ENCODE data around the gene ABI3BP. TPM values are rescaled to one million over a fixed set of nuclear protein-coding genes. Genes with fewer than 3 reads are reported as not detected.

Gene ABI3BP
- total RNA-seq, 4 donors from 2014 or later = 7.9 to 32.6 (median 17.6) TPM

DNA sequence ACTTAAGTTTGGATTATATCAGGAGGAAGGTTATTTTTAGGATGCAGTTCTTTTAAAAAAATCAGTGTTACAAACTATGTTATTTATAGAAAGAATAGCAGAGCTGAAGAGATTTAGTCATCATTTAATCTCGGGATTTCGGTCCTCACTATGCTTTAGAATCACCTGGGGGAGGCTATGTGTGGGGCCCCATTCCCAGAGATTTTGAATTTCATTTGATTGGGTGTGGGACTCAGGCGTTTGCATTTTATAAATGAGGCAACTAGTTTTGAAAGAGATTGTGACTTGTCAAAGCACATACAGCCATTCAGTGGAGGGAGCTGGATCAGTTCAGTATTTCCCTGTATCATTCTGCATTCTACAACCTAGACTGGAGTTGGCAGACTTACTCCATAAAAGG is 247.1 kb downstream of the ABI3BP start:
- DNase-seq = no peak
- 65 to 84% methylated on average over 3 of the region's 3 CpGs for WGBS, 2 donors (ENCODE audit: low coverage in 1 of 2)
- TF ChIP-seq EP300 (IDR thresholded peaks at IDR 0.05; ENCODE audit: low read depth) (no peak), POLR2AphosphoS5 (IDR thresholded peaks at IDR 0.05) (no peak), POLR2A (IDR thresholded peaks at IDR 0.05) (no peak)
- TF ChIP-seq, protein P1, sequence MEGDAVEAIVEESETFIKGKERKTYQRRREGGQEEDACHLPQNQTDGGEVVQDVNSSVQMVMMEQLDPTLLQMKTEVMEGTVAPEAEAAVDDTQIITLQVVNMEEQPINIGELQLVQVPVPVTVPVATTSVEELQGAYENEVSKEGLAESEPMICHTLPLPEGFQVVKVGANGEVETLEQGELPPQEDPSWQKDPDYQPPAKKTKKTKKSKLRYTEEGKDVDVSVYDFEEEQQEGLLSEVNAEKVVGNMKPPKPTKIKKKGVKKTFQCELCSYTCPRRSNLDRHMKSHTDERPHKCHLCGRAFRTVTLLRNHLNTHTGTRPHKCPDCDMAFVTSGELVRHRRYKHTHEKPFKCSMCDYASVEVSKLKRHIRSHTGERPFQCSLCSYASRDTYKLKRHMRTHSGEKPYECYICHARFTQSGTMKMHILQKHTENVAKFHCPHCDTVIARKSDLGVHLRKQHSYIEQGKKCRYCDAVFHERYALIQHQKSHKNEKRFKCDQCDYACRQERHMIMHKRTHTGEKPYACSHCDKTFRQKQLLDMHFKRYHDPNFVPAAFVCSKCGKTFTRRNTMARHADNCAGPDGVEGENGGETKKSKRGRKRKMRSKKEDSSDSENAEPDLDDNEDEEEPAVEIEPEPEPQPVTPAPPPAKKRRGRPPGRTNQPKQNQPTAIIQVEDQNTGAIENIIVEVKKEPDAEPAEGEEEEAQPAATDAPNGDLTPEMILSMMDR (IDR thresholded peaks at IDR 0.05) = no peak
- no peaks in the 10 kb centered on the region for H3K4me1 ChIP-seq
- peaks cover 0 to 81% (median 22%) of the 10 kb centered on the region in 4 donors for H3K36me3 ChIP-seq
- no peaks in the 10 kb centered on the region for H3K27me3 ChIP-seq
- H3K9me3 ChIP-seq = no peaks in the 10 kb centered on the region
- H3K4me3 ChIP-seq = no peak overlapping the region
- H3K27ac ChIP-seq = no peak overlapping the region
- intact Hi-C loops (cut with DNase I; ENCODE audit: low total_unique reads) = no loop called here
- in situ Hi-C loops (cut with MboI; ENCODE audit: low pct_ligation_motif_present in 1 of 4, low pct_unique_long_range_greater_than_20kb in 1 of 4, low sequenced_read_pairs in 3 of 4) = no loop called here

DNA sequence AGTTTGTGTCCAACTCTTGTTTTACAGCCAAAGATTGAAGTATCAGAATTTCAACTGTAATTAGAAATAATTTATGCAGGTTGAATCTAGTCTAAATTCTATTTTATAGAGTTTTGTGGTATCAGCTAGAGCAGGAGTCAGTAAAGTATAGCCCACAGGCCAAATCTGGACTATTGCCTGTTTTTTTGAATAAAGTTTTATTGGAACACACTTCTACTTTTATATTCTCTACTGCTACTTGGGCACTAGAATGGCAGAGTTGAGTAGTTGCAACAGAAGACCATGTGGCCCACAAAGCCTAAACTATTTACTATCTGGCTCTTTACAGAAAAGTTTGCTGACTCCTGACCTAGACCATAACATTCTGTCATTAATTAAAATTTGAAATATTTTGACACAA is 247.6 kb downstream of the ABI3BP start:
- Histone ChIP-seq H3K9me3 (no peaks in the 10 kb centered on the region), H3K4me3 (no peak overlapping the region), H3K27ac (no peak overlapping the region), H3K36me3 (peaks cover 0 to 81% (median 22%) of the 10 kb centered on the region in 4 donors), H3K4me1 (no peaks in the 10 kb centered on the region), H3K27me3 (no peaks in the 10 kb centered on the region)
- no peak for TF ChIP-seq POLR2AphosphoS5 (IDR thresholded peaks at IDR 0.05)
- TF ChIP-seq, protein P1 (IDR thresholded peaks at IDR 0.05) = no peak
- no peak for TF ChIP-seq POLR2A (IDR thresholded peaks at IDR 0.05)
- TF ChIP-seq EP300 (IDR thresholded peaks at IDR 0.05; ENCODE audit: low read depth) = no peak
- DNase-seq = no peak
- in situ Hi-C loops (cut with MboI; ENCODE audit: low pct_ligation_motif_present in 1 of 4, low pct_unique_long_range_greater_than_20kb in 1 of 4, low sequenced_read_pairs in 3 of 4) = no loop called here
- intact Hi-C loops (cut with DNase I; ENCODE audit: low total_unique reads) = no loop called here

DNA sequence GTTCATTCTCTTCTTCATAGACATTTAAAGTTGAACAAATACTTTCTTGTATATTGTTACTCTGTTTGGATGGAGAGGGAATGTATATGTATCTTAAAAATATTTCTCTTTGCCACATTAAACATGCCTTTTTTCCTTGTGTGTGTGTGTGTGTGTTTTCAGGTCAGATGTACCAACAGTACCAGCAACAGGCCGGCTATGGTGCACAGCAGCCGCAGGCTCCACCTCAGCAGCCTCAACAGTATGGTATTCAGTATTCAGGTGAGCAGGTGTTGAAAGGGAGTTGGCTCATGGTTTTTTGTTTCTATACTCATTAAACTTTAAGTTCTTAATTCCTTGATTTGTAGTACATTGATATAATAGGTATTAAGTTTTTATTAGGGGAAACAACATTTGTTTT is 248.6 kb downstream of the ABI3BP start:
- WGBS, 2 donors (ENCODE audit: low coverage in 1 of 2) = 100% methylated on average over 2 of the region's 2 CpGs
- H3K36me3 ChIP-seq = peaks cover 0 to 74% (median 19%) of the 10 kb centered on the region in 4 donors
- H3K27ac ChIP-seq = no peak overlapping the region
- no peak for DNase-seq
- H3K9me3 ChIP-seq = no peaks in the 10 kb centered on the region
- TF ChIP-seq POLR2AphosphoS5 (IDR thresholded peaks at IDR 0.05) = no peak
- no peak for TF ChIP-seq POLR2A (IDR thresholded peaks at IDR 0.05)
- TF ChIP-seq, protein P1 (IDR thresholded peaks at IDR 0.05) = no peak
- TF ChIP-seq EP300 (IDR thresholded peaks at IDR 0.05; ENCODE audit: low read depth) = no peak
- H3K4me1 ChIP-seq = no peaks in the 10 kb centered on the region
- H3K27me3 ChIP-seq = no peaks in the 10 kb centered on the region
- intact Hi-C loops (cut with DNase I; ENCODE audit: low total_unique reads) (no loop called here), in situ Hi-C loops (cut with MboI; ENCODE audit: low pct_ligation_motif_present in 1 of 4, low pct_unique_long_range_greater_than_20kb in 1 of 4, low sequenced_read_pairs in 3 of 4) (no loop called here)
- H3K4me3 ChIP-seq = no peak overlapping the region

DNA sequence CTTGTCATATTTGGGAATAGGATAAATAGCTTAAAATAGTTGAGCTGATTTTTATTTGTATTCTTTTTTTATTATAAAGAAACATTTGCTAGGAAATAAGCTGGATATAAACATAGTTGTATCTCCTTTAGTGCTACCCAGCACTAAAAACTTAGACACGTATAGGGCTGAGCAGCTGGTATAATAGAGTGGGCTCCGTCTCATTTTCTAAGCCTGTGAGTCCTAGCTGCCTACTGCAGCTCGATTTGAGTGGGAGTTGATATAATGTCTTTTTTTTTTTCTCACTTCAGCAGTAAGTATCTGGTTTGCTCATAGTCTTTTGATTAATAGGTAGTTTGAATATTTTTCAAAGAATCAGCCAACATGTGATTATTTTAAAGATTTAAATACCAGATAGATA is 249.7 kb downstream of the ABI3BP start:
- intact Hi-C loops (cut with DNase I; ENCODE audit: low total_unique reads) = no loop called here
- TF ChIP-seq EP300 (IDR thresholded peaks at IDR 0.05; ENCODE audit: low read depth) (no peak), POLR2AphosphoS5 (IDR thresholded peaks at IDR 0.05) (no peak), POLR2A (IDR thresholded peaks at IDR 0.05) (no peak)
- TF ChIP-seq, protein P1 (IDR thresholded peaks at IDR 0.05) = no peak
- DNase-seq = no peak
- Histone ChIP-seq H3K9me3 (no peaks in the 10 kb centered on the region), H3K36me3 (peaks cover 0 to 74% (median 22%) of the 10 kb centered on the region in 4 donors), H3K4me3 (no peak overlapping the region), H3K4me1 (no peaks in the 10 kb centered on the region), H3K27ac (no peak overlapping the region), H3K27me3 (no peaks in the 10 kb centered on the region)
- in situ Hi-C loops (cut with MboI; ENCODE audit: low pct_ligation_motif_present in 1 of 4, low pct_unique_long_range_greater_than_20kb in 1 of 4, low sequenced_read_pairs in 3 of 4) = no loop called here
- 91 to 96% methylated on average over 3 of the region's 3 CpGs for WGBS, 2 donors (ENCODE audit: low coverage in 1 of 2)

Data from transverse colon (tissue), 4 donors.